Activated CD8-positive, alpha-beta memory T cell treated with anti-CD3 and anti-CD28 coated beads, Interleukin-2, amount 50 U/mL, for 1 hour (primary cell): ENCODE measurements around the gene SLC19A1.

ENCODE experiments used
- DNase-seq: peaks from one replicate; pipeline ENCODE4 v3.0.0-alpha.2; 2020; ENCODE audit errors: extremely low read depth

The SLC19A1 gene

DNA sequence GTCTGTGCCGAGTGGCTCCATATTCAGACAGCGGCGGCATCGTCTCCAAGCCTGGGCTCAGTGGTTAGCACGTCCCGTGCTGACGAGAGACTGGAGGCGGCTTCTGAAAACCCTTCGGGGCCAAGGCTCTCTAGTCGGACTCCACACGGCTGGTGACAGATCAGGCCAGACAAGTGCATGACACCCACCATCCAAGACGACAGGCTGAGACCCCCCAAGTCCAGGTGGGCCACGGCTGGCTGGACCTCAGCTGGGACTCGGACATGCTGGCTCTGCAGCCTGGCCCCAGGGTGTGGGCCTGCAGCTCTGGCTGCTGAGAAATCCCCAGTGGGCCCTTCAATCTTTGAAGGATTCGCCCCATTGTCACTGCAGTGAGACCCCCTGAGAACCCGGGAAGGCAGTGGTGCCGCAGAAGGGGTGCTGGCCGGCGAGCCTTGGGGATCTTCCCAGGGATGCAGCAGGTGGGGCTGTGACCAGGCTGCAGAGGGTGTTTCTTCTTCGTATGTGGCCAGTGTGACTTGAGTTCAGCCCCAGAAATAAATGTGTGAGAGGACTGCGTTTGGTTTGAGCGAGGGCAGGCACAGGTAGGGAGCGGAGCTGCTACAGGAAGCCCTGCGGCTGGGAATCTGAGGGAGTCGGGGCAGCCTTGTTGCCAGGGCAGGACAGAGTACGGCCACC lies 15.9 kb upstream of the SLC19A1 start:
- DNase-seq, result no peak

DNA sequence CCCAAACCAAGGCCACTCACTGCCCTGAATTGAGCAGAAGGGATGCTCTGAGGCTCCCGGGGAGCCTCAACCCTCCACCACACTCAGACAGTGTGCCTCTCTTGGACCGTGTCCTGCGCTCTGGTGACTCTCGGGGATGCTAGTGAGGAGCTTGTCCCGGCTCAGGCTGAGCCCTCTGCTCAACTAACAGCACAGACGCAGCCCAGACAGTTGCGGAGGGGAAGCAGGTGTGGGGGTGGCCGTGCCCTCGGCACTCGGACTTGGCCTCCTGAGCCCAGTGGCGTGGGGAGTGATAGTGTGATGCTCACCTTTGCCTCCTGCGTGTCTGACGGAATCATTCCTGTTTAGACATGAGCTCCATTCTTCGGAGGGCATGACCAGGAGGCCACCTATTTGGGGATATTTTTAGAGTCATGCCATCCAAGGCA lies 15.4 kb upstream of the SLC19A1 start:
- no peak for DNase-seq

DNA sequence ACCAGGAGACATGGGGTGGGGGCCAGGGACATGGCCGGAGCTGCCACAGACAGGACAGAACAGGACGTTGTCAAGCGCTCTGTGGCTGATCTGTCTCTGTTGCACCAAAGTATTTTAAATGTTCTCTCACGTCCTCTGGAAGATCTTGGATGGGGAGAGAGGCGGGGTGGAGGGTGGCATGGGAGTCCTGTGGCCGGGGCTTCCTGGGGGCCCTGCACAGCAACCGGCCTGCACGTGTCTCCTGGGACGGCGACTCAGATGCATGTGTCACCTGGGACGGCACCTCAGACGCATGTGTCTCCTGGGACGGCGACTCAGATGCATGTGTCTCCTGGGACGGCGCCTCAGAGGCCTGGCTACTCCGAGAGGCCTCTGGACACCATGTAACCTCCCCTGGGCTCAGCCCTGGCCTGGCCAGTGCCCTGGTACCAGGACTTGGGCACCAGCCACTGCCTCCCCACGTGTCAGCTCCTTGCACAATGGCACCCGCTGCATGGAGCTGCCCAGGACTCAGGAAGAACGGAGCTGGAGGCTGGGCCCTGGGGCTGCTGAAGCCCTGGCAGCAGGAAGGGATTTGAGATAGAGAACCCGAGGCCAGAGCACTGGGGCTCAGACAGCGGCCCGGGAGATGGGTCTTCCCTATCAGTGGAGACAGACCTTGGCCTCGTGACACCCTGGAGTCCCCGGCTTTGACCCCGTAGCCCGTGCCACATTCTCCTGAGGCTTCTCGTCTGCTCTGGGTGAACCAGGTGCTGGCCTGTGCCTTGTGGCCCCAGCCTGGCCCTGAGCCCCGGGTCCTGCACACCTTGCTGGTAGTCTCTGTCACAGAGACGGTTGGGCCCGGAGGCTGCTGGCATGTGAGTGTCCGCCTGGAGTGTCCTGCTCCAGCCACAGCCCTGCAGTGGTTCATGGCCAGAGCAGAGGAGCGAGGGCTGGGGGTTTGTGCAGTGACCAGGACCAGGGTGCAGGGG lies 14.7 kb upstream of the SLC19A1 start:
- no peak for DNase-seq

DNA sequence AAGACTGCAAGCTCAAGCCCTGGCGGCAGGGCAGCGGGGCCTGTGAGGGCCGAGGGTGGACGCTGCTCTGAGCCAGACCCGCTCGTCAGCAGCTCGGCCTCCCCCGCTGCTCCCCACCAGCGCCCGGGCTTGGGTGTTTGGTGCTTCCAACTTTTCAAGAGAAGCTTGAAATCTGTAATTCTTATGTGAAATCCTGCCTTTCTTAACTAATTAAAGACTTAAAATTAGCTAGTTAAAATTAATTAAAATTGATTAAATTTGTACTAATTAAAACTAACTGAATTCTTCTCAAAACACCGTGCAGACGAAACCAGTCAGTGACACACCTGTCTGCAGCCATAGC lies 14.0 kb upstream of the SLC19A1 start:
- no peak for DNase-seq

- no peak for DNase-seq
Measured at GRCh38 chr21:45555557-45556301, 13.5 kb upstream of the SLC19A1 start.

GRCh38 chr21:45555251-45555556 lies 13.0 kb upstream of the SLC19A1 start:
- DNase-seq, result no peak

- DNase-seq, result peak; percentile 57
Measured at GRCh38 chr21:45554477-45555175, 12.4 kb upstream of the SLC19A1 start.

DNA sequence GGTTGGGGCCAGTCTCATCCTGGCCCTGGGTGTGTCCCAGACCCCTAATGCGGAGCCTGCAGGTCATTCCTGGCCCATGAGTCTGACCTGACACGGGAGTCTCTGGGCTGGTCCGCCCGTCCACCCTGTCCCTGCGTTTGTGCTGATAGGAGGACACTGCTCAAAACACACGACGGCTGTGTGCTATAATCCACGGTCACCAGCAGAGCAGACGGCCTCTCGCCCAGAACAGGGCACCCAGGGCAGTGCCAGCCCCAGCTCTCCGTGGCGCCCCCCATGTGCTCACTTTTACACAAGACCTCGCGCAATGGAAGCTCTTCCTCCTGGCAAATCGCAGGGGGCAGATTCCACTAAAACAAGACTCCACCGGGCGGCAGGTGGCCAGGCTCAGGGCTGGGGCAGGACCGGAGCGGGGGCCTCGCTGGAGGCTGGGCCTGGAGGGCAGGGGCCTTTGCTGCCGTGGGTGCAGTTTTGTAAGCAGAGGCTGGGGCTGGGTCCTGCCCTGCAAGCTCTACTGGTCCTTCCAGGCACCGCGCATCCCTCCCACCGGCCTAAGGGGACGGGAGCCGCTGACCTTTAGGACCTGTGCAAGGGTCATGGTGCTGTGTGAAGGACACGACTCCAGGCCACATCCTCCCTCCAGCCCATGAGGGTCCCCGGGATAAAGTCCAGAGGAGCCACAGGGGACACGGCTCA lies 10.6 kb upstream of the SLC19A1 start:
- DNase-seq, result no peak

- no peak for DNase-seq
Measured at GRCh38 chr21:45551783-45552695, 9.8 kb upstream of the SLC19A1 start.

- DNase-seq, result no peak
Measured at GRCh38 chr21:45551316-45551715, 9.1 kb upstream of the SLC19A1 start.

- no peak for DNase-seq
Measured at GRCh38 chr21:45550522-45551210, 8.4 kb upstream of the SLC19A1 start.

DNA sequence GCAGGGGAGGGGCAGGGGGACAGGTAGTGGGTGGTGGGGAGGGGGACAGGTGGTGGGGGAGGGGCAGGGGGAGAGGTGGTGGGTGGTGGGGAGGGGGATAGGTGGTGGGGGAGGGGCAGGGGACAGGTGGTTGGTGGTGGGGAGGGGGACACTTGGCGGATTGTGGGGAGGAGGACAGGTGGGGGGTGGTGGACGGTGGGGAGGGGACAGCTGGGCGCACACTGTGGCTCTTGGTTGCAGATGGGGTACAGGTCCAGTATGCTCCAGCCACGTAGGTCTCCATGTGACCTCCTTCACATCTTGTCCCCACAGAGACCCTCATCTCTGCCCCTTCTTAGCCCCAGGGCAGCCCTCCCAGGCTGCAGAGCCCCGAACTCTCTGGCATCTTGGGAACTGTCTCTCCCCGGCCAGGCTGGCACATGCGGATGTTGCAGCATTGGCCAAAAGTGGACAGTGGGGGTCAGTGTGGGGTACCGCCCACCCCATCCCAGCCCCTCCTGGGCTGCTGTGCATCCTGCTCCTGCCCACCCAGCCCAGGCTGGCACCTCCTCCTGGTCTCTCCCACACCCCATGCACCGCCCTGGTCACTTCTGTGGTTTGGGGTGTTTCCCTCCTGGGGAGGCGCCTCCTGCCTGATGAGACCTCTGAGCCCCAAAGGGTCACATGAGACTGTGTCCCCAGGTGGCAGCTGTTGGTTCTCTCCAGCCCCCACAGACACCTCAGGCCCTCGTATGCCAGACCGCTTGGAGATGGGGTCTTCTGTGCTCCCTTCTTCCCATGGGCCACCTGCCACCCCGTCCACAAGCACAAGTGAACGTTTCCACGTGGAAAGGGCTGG lies 7.6 kb upstream of the SLC19A1 start:
- no peak for DNase-seq

DNA sequence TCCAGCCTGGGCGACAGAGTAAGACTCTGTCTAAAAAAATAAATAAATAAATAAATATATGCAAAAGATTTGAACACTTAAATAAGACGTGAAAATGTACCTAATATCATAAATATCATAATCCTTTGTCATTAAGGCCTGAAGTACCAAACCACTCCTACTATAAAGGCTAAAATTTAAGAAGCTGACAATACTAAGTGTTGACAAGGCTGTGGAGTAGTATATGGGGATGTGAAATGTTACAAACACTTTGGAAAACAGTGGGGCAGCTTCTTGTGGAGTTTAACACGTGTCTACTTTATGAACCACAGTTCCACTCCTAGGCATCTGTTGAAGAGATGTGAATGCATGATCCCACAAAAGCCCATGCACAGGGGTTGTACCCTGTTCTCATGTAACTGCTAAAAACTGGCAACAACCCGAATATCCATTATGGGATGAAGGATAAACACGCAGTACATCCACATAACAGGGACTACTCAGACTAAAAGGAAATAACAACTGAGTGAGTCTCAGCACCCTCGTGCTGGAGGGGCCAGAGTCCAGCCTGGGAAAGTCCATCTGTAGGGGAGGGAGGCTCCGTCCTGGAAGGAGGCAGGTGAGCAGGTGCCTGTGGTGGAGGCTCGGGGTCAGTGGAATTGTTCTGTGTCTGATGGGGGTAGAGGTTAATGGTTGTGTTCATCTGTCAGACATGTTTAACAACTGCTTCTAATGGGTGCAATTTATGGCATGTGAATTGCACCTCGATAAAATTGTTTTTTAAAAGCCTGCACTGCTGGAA lies 6.7 kb upstream of the SLC19A1 start:
- no peak for DNase-seq

DNA sequence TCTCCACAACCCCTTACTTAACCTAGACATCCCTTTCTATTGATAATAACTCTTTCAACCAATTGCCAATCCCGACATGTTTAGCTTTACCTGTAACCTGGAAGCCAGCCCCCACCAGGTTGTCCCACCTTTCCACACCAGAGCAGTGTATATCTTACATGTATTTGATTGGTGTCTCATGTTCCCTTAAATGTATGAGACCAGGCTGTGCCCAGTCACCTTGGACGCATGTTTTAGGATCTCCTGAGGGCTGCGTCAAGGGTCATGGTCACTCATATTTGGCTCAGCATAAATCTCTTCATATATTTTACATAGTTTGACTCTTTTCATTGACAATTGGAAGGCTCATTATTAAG lies 5.3 kb upstream of the SLC19A1 start:
- no peak for DNase-seq

- no peak for DNase-seq
Measured at GRCh38 chr21:45546636-45547544, 4.7 kb upstream of the SLC19A1 start.

DNA sequence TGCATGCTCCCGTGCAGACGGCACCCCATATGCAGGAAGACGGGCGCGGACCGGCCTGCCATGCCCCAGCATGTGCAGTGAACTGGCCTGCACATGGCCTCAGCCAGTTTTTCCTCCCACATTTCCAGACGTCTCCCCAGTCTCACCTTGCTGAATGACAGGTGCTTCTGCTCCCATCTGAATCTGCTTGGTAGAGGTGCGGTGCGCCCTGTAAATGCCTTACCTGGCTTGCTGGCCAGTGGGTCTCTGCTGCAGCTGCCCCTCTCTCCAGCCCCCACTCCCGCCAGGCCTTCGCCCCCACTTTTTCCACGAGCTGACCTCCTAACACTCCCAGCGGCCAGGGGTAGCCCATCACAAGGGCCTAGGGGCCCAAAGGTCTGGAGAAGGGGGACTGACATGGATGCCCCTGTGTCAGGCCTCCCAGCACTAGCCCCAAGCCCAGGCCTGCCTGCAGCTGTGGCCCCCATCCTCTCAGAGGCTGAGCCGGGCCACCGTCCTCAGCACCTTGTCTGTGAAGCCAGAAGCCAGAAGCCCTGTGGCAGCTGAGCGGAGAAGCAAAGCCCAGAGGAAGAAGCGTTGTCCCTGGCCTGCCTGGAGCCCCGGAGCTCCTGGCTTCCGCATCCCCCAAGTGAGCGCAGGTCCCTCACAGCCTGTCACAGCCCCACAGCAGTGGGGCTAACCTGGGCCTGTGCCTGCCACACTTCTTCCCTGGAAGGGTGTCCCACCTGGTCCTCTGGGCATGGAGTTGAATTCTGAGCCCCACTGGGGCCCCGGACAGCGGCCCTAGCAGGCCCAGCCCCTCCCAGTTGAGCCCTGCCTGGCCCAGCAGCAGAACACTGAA lies 3.7 kb upstream of the SLC19A1 start:
- DNase-seq, result no peak
